Inflammatory macrophage treated with lipopolysaccharide for 4 hours (primary cell): ENCODE measurements around the gene CIPC.

Experiments used
- DNase-seq: peaks from one replicate; pipeline ENCODE4 v3.0.0-alpha.2; 2020

CIPC gene

DNA sequence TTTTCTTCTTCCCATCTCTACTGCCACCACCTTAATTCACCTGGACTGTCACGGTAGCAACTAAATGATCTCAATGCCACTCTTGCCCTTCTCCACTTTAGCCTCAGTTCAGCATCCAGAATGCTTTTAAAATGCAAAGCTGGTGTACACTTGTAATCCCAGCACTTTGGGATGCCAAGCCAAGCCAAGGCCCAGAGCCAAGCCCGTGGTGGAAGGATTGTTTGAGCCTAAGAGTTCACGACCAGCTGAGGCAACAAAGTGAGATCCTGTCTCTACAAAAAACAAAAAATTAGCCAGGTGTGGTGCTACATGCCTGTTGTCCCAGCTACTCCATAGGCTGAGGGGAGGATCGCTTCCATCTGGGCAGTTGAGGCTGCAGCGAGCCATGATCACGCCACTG lies 5.9 kb downstream of the CIPC start:
- no peak for DNase-seq

DNA sequence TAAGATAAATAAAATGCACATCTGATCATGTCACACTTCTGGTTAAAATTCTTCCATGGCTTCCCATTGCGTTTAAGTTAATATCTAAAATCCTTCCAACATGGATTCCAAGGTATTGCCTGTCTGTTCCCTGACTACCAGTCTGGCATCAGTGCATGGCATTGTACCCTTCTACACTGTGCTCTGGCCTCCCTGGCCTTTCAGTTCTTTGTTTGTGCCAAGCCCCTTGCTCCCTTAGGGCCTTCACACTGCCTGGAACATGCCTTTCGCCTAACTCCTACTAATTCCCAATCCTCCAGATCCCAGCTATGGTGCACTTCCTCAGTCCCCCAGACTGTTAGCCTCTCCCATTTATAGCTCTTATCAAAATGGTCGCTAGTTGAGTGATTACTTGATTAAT lies 6.3 kb downstream of the CIPC start:
- DNase-seq: no peak

DNA sequence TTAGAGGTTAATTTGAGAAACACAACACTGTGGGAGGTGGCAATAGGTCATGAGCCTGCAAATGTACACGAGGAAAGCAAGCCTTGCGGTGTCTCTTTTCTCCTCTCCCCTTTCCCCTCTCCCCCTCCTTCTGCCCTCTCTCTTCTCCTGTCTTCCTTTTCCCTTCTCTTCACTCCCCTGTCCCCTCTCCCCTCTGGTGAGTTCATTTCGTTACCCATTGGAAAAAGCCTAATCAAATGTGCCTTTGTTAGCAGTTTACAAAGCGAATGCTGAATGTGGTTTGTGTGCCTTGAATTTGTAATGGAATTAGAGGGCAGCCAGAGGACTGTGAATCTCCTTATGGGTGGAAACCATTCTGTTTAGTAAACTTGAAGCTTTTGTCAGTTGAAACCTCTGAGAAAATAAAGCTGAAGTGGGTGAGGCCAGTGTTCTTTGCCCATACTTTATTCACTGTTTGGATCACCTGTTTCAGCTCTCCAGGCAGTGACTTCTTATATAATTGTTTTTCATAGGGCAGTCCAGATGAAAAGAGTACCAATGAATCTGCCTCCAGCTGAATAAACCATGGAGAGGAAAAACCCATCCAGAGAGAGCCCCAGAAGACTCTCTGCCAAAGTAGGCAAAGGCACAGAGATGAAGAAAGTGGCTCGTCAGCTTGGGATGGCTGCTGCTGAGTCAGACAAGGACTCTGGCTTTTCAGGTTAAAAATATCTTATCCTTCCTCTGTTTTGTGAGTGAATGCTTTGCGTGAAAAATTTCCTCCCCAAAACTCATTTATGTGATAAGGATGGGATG lies 7.3 kb downstream of the CIPC start:
- DNase-seq: no peak

DNA sequence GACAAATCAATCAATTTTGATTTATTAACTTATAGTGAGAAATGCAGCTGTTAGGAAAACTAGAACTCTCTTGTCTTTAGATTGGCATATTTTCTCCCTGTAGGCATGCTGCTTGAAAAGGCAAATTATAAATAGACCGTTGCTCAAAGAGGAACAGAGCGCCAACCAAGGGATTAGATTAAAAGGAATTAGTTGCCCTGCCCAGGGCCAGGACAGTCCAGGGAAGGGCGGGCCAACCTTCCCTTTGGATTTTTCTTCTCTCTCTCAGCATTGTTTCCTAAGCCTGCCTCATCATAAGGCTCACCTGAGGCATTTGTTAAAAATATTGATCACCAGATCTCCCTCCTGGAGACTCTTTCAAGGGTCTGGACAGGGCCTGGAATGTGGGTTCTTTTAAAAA lies 8.6 kb downstream of the CIPC start:
- DNase-seq: no peak

DNA sequence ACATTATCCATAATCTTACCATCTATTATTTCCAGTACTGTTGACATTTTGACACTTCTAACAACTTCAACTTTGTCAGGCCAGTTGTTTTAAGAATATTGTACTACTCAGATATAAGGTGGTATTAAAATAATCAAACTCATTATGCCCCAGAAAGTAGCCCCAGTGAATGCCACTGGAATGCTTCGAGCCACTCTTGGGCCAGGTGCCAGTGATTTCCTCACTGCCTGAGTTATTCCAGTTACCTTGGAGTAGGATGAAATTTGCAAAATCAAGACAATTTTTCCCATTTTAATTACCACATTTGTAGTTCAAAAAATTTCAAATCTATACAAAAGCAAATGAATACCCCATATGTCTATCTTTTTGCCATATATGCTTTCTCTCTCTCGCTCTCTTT lies 9.2 kb downstream of the CIPC start:
- no peak for DNase-seq

DNA sequence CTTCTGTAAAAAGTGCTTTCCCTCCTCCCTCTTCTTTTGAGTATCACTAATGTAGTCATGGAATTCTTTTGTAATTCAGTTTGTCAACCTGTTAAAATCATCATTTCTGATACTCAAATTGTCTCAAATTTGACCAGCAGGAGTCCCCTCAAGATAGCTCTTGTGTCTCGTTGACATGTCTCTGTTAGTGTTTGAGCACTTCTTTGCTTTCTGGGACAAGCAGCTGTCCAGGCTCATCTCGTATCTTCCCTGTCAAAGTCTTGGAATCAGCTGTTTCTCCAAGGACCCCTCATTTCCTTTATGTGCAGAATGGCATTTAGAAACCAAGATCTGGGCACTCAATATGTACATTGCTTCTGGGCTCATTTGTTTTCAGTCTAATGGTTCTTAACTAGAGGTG lies 10.7 kb downstream of the CIPC start:
- no peak for DNase-seq

DNA sequence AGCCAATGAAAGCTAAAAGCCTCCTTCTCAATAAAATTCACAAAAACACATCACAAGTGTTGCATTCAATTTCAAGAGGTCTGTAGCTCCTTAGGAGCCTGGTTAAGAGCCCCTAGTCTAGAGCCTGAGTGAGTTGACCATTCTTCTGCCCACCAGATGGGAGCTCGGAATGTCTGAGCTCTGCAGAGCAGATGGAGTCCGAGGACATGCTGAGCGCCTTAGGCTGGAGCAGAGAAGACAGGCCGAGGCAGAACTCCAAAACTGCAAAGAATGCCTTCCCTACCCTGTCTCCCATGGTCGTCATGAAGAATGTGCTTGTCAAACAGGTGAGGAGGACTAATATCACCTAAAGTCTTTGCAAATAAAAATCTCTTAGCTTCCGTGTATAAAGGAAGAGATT lies 11.6 kb downstream of the CIPC start:
- no peak for DNase-seq

DNA sequence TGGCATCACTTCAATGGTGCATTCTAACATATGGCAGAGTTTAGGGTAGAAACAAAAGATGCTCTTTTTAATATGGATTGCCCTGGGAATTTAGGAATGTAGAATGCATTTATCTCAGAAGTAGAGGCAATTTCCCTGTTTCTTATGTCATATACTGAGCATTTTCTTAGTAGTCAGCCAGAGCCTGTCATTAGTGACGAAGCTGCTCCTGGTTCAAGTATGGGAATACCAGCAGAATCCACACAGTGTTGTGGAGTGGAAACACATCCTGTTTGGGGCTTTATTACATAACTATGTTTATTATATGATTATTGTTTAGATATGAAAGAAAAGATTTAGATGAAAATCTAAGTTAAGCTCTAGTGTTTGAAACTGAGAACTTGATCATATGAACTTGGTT lies 12.2 kb downstream of the CIPC start:
- no peak for DNase-seq

DNA sequence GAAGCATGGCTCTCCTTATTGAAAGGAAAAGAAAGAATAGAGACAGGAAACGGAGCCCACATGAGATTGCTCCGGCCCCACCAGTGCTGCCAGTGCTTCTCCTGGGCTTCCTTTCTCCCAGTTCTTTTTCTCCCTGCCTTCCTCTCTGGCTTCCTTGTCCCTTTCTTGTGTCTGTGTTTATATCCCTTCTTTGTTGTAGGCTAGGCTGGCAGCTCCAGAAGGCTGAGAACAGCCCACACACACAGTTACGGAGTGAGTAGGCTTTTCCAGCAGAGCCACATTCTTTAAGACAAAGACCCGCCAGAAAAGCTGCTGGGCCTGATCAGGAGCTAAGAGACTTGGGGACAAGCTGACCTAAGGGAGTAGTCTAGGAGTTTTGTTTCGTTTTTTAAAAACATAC lies 13.0 kb downstream of the CIPC start:
- no peak for DNase-seq

DNA sequence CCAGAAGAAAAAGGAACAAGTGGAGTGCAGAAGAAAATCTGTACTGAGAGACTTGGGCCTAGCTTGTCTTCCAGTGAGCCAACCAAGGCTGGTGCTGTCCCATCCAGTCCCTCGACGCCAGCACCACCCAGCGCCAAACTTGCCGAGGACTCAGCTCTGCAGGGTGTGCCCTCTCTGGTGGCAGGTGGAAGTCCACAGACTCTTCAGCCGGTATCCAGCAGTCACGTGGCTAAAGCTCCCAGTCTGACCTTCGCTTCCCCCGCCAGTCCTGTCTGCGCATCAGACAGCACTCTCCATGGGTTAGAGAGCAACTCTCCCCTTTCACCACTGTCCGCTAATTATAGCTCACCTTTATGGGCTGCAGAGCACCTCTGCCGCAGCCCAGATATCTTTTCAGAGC lies 15.6 kb downstream of the CIPC start:
- no peak for DNase-seq

DNA sequence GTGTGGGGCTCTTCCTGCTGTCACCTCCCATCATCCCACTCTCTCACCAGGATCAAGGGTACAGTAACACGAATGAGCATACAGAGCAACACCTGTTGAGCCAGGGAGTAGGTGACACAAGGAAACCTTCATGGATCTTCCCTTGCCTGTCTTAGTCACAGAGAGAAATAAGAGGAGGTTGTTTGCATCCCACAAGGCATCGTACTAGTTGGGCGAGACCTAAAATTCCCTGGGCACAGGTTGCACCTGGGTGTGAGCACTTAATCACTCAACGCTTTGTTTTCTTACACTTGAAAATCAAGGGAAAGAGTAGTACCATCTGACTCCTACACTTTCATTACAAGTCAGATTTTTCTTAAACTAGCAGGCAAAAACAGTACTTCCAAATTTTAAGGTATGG lies 16.6 kb downstream of the CIPC start:
- no peak for DNase-seq

DNA sequence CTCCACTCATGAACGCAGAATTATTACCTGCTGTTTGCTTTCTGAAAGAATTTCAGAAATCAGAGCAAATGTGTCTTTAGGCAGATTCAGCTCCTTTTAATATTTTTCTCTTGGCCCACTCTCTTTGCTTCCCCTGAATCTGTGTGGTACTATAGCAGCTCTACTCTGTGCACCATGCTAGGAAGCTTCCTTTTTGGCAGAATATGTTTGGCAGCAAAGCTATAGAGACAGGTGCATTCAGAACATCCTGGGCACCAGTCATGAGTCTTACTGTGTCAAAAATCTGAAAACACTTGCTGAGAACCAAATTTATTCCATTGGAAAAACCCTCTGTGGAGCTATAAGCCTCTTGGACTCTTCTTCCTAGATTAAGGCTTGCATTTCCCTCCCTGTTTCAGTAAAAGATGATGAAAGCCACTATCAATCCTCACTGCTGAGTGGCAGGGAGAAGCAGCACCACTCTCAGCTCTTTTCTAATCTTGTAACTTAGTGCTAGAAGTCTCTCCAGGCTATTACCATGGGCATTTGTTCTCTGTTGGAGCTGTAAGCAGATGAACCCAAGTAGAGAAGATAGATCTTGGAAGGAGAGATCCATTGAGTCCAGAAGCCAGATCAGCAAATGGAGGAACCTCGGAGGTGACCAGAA lies 18.2 kb downstream of the CIPC start:
- DNase-seq: no peak

DNA sequence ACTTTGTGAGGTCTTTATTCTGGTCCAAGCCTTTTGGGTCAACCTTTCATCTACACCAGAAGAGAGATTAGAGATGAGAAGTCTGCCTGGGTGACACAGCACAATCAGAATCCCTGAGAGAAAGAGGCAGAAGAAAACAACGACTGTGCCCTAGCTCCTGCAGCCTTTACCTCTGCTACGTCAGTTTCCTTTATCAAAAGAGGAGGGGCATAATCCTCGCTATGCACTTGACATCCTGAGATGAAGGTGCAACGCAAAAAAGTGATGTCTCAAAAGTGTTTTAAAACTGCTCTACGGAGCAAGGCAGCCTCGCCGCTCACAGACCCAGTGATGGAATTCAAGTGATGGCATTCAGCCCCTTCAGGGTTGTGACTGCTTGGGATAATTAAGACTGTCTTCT lies 21.8 kb downstream of the CIPC start:
- DNase-seq: no peak

DNA sequence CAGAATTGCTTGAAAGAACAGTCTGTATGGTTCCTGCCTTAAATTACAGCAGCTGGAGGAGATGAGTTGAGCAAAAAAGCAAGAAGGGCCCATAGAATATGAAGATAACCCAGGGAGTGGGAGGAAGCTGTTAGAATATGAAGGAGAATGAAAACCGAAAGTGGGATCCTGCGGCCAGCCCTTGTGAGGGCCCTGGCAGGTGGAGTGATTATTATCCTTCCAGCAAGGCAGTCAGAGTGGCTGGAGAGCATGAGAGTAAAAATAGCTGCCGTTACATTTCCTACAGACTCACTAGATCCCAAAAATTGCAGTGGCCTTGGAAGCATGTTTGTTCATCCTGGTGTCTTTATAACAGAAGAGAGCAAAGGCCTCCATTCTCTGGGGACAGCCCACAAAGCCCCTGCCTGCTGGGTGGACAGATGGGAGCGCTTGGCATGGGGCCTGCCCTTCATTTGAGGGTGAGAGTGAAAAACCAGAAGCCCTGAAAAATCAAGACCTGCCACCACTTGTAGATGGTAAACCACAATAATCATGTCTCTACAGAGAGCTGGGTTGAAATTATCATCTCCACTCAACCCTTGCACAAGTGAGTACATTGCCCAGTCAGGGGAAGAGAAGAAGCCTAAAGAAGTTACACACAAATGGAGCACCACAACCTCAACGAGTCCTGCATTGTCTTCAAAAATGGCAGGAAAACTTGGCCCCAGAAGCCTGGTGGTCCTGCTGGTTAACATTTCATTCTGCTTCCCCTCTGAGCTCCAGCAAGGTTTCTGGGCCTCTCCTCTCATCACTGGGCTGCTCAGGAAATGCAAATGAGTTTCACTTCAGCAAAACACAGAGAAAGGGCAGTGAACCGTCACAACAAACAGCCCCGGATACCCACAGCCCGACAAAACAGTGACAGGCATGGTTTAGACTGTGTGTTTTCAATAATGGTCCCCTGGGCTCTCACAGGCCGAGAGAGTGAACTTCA lies 23.0 kb downstream of the CIPC start:
- DNase-seq: peak; percentile 74

DNA sequence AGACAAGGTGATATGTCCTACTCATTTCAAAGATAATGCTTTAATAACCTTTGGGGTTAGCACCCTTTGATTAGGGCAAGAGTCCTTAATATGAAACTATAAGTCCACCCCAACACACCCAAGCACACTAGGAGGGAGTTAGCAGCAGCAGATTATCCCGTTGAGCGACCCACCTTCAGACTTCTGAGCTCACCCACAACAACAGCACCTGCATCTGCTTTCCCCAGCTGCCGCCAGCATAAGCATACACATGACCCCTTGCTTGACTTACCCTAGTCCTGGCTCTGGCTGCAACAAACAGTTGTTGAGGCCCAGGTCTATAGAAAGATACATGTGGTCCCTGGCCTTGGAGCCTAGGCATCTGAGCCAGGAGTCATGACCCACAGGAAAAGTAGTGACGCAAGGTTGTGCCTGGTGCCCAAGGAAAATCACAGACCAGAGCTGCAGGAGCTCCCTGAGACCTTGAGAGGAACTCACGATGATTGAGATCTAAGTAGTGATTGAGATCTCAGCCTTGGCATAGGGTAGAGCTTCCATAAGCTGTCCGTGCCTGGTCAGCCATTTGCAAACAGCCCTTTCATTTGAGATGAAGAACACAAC lies 24.6 kb downstream of the CIPC start:
- no peak for DNase-seq

DNA sequence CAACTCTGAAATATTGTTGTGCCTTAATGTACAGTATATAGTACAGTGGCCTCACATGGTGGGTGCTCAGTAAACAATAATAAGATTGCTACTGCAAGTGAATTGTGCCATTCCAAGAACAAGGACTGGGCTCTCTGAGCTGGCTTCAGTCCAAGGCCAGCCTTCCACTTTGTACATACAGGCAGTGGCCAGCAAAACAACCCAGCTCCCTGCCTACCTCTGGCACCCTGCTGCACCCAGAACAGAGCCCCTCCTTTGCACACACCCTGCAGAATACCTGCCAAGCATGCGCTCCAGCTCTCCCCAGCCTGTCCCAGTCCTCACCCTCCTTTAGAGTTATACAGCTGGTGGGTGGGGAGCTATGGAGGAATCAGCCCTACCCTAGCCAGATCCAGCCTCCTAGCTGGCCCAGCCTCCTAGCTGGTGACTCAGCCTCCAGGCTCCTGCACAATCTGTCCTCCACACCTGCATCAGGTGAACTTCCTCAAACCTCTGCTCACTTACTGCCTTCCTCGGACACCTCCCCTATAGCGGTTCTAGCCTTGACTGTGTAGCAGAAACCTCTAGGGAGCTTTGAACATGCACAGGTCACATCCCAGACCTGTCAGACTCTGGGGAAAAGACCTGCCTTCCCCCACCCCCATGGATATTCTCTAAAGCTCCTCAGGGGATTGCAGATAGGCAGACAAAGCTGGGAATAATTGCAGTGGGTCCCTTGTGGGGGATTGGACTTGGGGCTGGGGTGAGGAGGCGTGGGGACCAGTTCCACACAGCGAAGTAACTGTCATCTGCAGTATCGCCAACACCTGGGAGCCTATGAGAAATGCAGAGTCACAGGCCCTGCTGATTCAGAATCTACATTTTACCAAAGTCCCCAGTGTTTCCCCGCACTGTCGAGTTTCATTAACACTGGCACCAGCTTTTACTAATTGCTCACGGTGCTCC lies 25.6 kb downstream of the CIPC start:
- no peak for DNase-seq

DNA sequence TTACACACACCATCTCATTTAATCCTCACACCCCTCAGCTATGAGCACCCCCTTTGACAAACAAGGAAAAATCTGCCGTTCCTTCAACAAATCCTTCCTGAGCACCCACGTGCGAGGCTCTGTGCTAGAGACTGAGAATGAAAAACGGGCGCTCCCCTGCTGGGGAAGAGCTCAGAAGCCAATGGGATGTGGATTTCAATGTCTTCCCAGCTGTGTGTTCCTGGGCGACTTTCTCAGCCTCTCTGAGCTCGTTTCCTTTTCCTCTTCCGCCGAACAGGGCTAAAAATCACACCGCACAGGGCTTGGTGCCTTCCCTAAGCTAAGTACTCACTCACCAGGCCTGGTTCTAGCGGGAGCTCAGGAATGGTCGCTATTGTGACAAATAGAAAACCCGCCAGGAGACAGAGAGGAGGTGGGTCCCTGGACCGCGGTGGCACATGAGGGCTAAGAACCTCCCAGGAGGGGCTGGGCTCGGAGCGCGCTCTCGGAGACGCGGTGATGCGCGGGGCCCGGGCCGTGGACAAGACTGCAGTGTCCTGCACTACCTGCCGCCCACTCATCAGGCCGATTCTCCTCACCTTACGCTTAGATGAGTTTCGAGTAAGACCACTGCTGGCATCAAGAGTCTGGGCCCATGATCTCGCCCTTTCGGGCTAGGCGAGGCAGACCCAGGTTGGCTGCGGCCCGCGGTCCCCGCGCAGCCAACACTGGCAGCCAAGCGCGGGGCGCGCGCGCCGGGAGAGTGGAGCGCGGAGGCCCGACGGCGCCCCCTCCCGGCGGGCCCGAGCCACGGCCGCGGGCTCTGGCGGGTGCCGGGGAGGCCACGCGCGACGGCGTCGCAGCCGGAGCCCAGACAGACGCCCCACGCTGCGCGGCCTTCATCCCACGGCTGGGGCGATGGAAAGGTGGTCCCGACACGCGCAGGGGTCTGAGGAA lies 26.6 kb downstream of the CIPC start:
- DNase-seq: peak; percentile 58

DNA sequence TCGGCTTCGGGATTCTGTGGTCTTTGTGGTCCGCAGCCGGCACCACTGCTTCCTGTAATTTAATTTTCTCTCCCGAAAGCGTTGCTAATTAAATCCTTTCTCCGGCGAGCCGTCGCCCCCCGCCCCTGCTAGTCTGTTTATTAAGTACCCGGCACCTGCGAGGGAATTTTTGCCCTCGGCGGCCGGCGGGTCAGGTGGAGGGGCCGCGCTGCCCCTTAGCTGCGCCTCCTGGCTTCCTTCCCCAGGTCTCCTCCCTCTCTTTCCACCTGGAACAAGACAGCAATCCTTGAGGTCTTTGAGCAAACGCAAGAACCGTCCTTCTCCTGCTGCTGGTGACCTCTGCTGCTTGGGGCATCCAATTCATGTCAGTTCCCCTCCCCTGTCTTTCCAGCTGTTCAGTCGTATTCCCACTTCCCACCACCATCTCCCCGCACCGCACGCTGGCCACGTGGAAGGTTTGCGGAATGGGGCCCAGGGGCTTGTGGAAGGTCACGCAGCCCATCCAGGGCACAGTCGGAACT lies 27.3 kb downstream of the CIPC start:
- DNase-seq: no peak

DNA sequence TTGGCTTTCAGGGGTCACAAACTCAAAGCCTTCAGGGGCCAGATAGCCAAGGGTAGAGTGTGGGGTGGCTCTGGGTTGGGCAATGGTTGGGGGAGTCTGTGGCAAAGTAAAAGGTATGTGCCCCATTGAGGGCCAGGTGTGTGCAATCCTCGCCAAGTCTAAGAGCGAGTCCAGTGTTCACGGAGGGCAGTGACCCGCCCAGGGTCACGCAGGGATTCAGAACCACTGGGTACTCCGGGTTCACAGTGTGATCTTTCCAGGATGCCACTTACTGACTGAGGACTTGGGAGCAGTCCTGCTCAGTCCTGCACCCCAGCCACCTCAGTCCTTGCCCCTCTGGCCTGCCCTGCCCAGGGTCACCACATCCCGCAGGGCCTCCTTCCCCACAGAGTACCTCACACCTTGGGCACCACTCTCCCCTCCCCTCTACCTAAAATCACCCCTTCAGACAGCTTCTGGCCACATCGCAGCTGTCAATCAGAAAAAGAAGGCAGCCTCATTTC lies 27.8 kb downstream of the CIPC start:
- DNase-seq: no peak

DNA sequence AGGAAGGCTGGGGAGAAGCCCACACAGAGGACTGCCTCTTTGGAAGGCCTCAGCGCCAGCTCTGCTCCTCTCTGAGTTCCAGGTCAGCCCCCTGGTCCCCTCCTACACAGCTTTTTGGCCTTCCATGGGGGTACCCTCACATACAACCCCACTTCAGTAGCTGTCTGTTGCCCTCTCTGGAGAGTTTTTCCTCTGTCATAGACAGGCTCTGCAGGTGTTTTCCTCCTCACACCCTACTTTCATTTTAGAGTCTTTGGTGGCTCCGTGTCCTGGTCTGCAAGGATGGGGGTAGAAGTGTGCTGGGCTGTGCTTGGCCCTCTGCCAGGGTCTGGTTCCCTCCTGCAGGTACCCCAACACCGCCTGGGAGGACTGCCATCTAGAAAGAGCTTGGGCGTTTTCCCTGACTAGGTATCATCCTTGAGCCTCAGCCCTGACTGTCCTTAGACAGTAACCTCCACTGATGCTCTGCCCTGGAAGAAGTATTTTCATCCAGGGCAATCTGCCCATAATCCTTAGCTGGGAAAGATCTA lies 28.5 kb downstream of the CIPC start:
- DNase-seq: no peak
